Neural cell (in vitro differentiated cells): ENCODE results near the gene OR11H7.

Experiments used
- EP300 ChIP-seq: fragments of 450-650 bp; conservative IDR thresholded peaks from 2 replicates; pipeline ENCODE4 v1.6.1; 2014; ENCODE audit warnings: antibody characterized with exemption, mild to moderate bottlenecking, moderate library complexity; ENCODE audit not compliant: poor library complexity, severe bottlenecking
- EZH2 ChIP-seq: fragments of 200-600, 300-800 bp; shearing (Covaris generic), sonication (generic); IDR thresholded peaks from 2 replicates; pipeline ENCODE4 v1.6.1; 2014; ENCODE audit warnings: antibody characterized with exemption, low read length, borderline replicate concordance, mild to moderate bottlenecking; ENCODE audit not compliant: insufficient read depth, poor library complexity, severe bottlenecking
- MXI1 ChIP-seq: fragments of 450-650 bp; conservative IDR thresholded peaks from 2 replicates; pipeline ENCODE4 v1.6.1; 2014; ENCODE audit warnings: antibody characterized with exemption, mild to moderate bottlenecking; ENCODE audit not compliant: poor library complexity, severe bottlenecking
- TAF1 ChIP-seq: IDR thresholded peaks from 2 replicates; pipeline ENCODE4 v1.6.1; 2012; ENCODE audit warnings: low read depth
- TF ChIP-seq, protein P1 (sequence below): IDR thresholded peaks from 2 replicates; pipeline ENCODE4 v1.6.1; 2012; ENCODE audit warnings: borderline replicate concordance
- TF ChIP-seq, protein P2 (sequence below): fragments of 450-650 bp; IDR thresholded peaks from 2 replicates; pipeline ENCODE4 v1.5.1; 2014; ENCODE audit warnings: antibody characterized with exemption, mild to moderate bottlenecking, moderate library complexity; ENCODE audit not compliant: poor library complexity, severe bottlenecking

DNA sequence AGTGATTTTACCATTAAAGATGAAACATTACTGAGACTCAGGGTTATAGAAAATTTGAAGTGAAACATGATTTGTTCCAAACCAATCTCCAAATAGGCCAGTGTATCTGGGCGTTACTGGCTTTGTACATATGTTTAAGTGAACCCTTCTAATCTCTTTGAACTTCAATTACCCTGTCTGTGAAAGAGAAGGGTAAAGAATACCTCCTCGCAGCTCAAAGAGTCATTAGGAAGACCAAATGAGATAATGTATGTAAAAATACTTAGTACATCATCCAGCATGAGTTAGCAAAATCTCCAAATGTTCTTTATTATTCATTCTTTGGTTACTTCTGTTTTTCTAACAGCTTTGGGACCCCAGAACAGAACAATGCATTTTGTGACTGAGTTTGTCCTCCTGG lies 5.4 kb upstream of the OR11H7 start, which contains the start of gene OR11H6:
- TF ChIP-seq EP300 (no peak), MXI1 (no peak), EZH2 (no peak), TAF1 (no peak)
- TF ChIP-seq, protein P1, sequence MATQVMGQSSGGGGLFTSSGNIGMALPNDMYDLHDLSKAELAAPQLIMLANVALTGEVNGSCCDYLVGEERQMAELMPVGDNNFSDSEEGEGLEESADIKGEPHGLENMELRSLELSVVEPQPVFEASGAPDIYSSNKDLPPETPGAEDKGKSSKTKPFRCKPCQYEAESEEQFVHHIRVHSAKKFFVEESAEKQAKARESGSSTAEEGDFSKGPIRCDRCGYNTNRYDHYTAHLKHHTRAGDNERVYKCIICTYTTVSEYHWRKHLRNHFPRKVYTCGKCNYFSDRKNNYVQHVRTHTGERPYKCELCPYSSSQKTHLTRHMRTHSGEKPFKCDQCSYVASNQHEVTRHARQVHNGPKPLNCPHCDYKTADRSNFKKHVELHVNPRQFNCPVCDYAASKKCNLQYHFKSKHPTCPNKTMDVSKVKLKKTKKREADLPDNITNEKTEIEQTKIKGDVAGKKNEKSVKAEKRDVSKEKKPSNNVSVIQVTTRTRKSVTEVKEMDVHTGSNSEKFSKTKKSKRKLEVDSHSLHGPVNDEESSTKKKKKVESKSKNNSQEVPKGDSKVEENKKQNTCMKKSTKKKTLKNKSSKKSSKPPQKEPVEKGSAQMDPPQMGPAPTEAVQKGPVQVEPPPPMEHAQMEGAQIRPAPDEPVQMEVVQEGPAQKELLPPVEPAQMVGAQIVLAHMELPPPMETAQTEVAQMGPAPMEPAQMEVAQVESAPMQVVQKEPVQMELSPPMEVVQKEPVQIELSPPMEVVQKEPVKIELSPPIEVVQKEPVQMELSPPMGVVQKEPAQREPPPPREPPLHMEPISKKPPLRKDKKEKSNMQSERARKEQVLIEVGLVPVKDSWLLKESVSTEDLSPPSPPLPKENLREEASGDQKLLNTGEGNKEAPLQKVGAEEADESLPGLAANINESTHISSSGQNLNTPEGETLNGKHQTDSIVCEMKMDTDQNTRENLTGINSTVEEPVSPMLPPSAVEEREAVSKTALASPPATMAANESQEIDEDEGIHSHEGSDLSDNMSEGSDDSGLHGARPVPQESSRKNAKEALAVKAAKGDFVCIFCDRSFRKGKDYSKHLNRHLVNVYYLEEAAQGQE = no peak
- TF ChIP-seq, protein P2, sequence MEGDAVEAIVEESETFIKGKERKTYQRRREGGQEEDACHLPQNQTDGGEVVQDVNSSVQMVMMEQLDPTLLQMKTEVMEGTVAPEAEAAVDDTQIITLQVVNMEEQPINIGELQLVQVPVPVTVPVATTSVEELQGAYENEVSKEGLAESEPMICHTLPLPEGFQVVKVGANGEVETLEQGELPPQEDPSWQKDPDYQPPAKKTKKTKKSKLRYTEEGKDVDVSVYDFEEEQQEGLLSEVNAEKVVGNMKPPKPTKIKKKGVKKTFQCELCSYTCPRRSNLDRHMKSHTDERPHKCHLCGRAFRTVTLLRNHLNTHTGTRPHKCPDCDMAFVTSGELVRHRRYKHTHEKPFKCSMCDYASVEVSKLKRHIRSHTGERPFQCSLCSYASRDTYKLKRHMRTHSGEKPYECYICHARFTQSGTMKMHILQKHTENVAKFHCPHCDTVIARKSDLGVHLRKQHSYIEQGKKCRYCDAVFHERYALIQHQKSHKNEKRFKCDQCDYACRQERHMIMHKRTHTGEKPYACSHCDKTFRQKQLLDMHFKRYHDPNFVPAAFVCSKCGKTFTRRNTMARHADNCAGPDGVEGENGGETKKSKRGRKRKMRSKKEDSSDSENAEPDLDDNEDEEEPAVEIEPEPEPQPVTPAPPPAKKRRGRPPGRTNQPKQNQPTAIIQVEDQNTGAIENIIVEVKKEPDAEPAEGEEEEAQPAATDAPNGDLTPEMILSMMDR = no peak
